Measurements from ENCODE around the gene NCAN. TPM values are rescaled to one million over a fixed set of nuclear protein-coding genes. Genes with fewer than 3 reads are reported as not detected.

NCAN gene
- total and polyA plus RNA-seq, 12 donors: 0.06 to 0.42 (median 0.11) TPM; not detected in 7

- Histone ChIP-seq H3K4me1 (replicated peaks in 1 of 2) (peaks cover 0 to 8% of the 10 kb centered on the region in 2 donors), H3K36me3 (replicated peaks in 1 of 2) (no peaks in the 10 kb centered on the region), H3K4me3 (no peak overlapping the region), H3K27ac (no peak overlapping the region), H3K9me3 (replicated peaks in 1 of 3) (no peaks in the 10 kb centered on the region), H3K27me3 (peaks cover 14% of the 10 kb centered on the region)
- no peak for TF ChIP-seq POLR2A (IDR thresholded peaks at IDR 0.05)
- WGBS, 4 donors: 83 to 88% (median 86%) methylated on average over 2 to 4 of the region's 4 CpGs
- no peak for DNase-seq
- intact Hi-C loops (cut with DNase I): no loop called here
Observed at GRCh38 chr19:19227217-19227616, 15.5 kb downstream of the NCAN start.

- WGBS, 4 donors: 75 to 84% (median 79%) methylated on average over 3 of the region's 3 CpGs
- H3K27ac ChIP-seq: no peak overlapping the region
- H3K27me3 ChIP-seq: peaks cover 14% of the 10 kb centered on the region
- H3K9me3 ChIP-seq (replicated peaks in 1 of 3): peaks cover 0 to 8% (median 0%) of the 10 kb centered on the region in 3 donors
- no peaks in the 10 kb centered on the region for H3K36me3 ChIP-seq (replicated peaks in 1 of 2)
- no peak overlapping the region for H3K4me3 ChIP-seq
- peaks cover 0 to 8% of the 10 kb centered on the region in 2 donors for H3K4me1 ChIP-seq (replicated peaks in 1 of 2)
- intact Hi-C loops (cut with DNase I): no loop called here
- no peak for TF ChIP-seq CTCF (IDR thresholded peaks at IDR 0.05)
- TF ChIP-seq POLR2A (IDR thresholded peaks at IDR 0.05): no peak
- no peak for DNase-seq
Observed at GRCh38 chr19:19229701-19230100, 17.9 kb downstream of the NCAN start.

- TF ChIP-seq POLR2A (IDR thresholded peaks at IDR 0.05): no peak
- TF ChIP-seq CTCF (IDR thresholded peaks at IDR 0.05): no peak
- Histone ChIP-seq H3K27ac (no peak overlapping the region), H3K27me3 (peaks cover 14% of the 10 kb centered on the region), H3K36me3 (replicated peaks in 1 of 2) (no peaks in the 10 kb centered on the region), H3K4me3 (no peak overlapping the region), H3K4me1 (replicated peaks in 1 of 2) (no peaks in the 10 kb centered on the region), H3K9me3 (replicated peaks in 1 of 3) (peaks cover 0 to 8% (median 0%) of the 10 kb centered on the region in 3 donors)
- 84 to 93% (median 85%) methylated on average over 9 of the region's 9 CpGs for WGBS, 4 donors
- intact Hi-C loops (cut with DNase I): no loop called here
- no peak for DNase-seq
Observed at GRCh38 chr19:19230999-19231398, 19.2 kb downstream of the NCAN start.

GRCh38 chr19:19232261-19232721, 20.5 kb downstream of the NCAN start:
- Histone ChIP-seq H3K4me1 (replicated peaks in 1 of 2) (no peaks in the 10 kb centered on the region), H3K27ac (no peak overlapping the region), H3K36me3 (replicated peaks in 1 of 2) (no peaks in the 10 kb centered on the region), H3K27me3 (peaks cover 5% of the 10 kb centered on the region), H3K9me3 (replicated peaks in 1 of 3) (peaks cover 0 to 8% (median 0%) of the 10 kb centered on the region in 3 donors), H3K4me3 (no peak overlapping the region)
- intact Hi-C loops (cut with DNase I): no loop called here
- no peak for DNase-seq
- 55 to 83% (median 77%) methylated on average over 4 to 19 of the region's 19 CpGs for WGBS, 4 donors
- no peak for TF ChIP-seq CTCF (IDR thresholded peaks at IDR 0.05)
- no peak for TF ChIP-seq POLR2A (IDR thresholded peaks at IDR 0.05)

- TF ChIP-seq CTCF (IDR thresholded peaks at IDR 0.05) (no peak), POLR2A (IDR thresholded peaks at IDR 0.05) (no peak)
Observed at GRCh38 chr19:19234220-19234816, 22.6 kb downstream of the NCAN start.

More at GRCh38 chr19:19234220-19234816, 22.6 kb downstream of the NCAN start:
- Histone ChIP-seq H3K27me3 (peaks cover 4% of the 10 kb centered on the region), H3K9me3 (replicated peaks in 1 of 3) (peaks cover 0 to 8% (median 0%) of the 10 kb centered on the region in 3 donors), H3K4me3 (no peak overlapping the region), H3K4me1 (replicated peaks in 1 of 2) (no peaks in the 10 kb centered on the region), H3K27ac (no peak overlapping the region), H3K36me3 (replicated peaks in 1 of 2) (no peaks in the 10 kb centered on the region)
- no peak for DNase-seq
- 64 to 92% (median 89%) methylated on average over 2 of the region's 2 CpGs for WGBS, 4 donors
- intact Hi-C loops (cut with DNase I): no loop called here
